ENCODE data around the gene PSMA3.
"Not testable (repeated sequence)": the region's sequence is repeated elsewhere in the genome, so short reads cannot be mapped to it uniquely, and the experiment has no call there.

The PSMA3 gene

DNA sequence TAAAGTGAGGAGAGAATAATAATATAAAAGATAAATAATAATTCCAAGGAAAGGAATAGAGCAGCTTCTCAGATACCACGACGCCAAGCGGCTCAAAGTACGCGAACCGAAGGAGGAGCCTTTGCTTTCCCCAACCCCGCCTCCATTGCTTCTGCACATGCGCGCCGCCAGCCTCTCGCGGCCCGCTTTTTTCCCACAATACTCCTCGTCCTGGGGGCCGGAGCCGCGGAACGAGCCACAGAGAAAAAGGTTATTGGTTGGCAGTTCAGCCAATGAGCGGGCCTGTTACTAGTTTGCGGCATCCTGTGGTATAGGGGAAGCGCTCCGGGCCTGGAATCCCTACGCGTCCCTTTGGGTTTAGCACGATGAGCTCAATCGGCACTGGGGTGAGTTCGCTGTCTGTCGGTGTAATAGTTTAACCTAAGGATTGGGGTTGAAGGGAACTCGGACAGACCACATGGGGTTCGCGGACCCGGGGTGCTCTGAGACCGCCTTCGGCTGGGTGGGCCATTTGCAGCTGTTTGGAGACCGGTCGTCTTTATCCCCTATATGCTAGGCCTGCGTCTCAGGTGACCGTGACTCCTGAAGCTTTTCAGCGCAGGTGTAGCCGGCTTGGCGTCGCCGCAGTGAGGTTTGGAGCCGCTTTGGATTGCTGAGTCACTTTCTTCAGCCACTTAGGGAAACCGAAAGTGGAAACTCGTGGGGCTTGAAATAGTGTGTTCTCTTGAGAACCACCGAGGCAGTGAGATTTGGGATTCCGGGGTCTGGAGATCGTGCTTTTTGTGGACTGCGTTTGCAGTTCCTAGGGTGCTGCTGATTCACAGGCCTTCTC lies at the start of gene PSMA3:
TSS of gene PSMA3 (plus strand) at position 288 of the 832 bp plus-strand sequence. CDS start at position 366, 78 bp downstream.
- DNase-seq = peak; percentile 96 to 99

DNA sequence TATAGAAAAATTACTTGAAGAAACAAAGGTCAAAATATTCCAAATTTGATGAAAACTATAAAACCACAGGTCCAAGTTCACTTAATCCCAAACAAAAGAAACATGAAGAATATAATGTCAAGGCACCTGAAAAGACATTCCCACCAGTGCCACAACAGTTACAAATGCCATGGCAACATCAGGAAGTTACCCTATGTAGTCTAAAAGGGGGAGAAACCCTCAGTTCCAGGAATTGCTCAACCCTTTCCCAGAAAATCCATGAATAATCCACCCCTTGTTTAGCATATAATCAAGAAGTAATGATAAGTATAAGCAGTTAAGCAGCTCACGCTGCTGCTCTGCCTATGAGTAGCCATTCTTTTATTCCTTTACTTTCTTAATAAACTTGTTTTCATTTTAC lies 48.4 kb upstream of the PSMA3 start:
- no peak for DNase-seq

DNA sequence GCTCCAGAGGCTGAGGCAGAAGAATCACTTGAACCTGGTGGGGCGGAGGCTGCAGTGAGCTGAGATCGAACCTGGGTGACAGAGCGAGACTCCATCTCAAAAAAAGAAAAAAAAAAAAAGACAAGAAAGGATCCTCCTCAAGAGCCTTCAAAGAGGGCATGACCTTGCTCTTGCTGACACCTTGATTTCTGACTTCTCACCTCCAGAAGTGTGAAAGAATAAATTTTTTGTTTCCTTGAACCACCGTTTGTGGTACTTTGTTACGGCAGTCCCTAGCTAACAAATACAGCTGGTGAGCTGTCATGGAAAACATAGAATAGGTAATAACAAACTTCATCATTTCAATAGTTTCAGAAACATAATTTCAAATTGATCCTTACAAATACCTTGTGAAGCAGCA lies 46.6 kb upstream of the PSMA3 start:
- DNase-seq = no peak

DNA sequence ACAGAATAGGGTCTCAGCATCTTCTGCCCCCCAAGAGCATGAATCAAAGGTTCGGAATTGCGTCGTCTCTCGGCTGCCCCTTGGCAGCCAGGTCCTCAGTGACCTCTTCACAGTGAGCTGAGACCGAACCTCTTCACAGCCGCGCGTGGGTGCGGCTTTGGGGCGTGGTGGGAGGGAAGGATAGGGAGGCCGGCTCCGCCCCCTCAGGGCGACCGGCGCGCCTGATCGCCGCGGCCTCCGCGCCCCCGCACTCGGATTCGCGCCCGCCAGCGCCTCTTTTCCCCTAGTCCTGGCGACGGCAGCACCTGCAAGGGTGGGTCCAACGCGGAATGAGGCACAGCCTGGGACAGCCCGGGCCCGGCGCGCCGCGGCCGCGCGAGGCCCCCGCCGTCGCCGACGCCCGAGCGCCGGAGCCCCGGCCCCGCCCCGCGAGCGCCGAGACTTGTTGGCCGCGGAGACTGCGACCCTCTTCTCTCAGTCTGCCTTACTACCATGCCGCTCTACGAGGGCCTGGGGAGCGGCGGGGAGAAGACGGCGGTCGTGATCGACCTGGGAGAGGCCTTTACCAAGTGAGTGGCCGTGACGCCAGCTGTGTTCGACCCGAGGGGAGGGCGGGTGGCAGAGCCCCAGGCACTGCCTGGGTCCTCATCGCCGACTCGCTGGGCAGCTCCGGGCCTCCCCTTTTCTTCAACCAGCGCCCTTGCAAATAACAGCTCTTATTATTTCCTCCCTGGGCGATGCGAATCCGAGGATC lies 44.7 kb upstream of the PSMA3 start, which contains the start of gene ACTR10:
TSS of gene ACTR10 (plus strand) at position 424 of the 754 bp plus-strand sequence. CDS start at position 493, 69 bp downstream.
- peak; percentile 77 to 88 for DNase-seq

DNA sequence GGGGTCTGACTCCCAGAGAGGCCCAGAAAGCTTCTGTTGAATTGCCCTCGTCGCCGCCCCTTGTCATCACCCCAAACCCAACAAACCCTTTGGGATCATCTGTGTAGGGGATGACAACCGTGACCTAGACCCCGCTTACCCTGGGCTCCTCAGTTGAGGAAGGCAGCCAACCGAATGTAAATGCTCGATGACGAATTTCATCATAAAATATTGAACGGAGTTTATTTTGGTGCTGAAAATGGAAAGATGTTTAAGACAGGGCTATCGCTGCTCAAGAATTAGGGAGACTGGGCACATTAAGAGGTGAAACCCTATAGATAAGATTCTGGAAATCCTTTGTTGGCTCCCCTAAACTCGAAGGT lies 44.2 kb upstream of the PSMA3 start:
- DNase-seq = no peak

DNA sequence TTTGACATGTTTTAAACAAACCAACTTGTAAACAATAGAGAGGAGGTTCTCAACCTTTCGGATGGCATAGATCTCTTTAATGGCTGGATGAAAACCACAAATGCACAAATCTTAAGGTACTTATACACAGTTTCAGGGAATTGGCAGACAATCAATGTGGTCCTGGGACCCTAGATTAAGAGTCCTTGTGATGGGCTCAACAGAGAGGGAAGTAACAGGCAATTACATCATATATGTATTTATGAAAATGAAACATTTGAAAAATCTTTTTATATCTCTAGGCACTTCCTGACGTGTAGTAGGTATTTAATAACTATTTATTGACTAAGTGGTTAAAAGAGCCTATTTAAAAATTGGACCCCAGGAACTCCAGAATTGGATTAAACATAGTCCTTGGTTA lies 43.8 kb upstream of the PSMA3 start:
- no peak for DNase-seq

DNA sequence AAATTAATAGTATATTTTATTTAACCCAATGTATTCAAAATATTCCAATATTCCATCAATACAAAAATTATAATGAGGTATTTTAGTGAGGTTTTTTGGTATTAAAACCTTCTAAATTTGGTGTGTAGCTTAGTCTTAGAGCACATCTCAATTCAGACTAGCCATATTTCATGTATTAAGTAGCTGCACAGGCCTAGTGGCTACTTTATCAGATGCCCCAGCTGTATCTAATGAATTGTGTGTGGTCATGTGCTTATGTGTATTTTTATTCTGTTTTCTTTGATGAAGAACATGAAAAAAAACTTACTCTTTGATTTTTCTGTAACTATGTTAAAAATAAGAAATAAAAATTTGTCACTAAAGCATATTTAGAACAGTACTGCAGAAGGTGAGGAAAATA lies 31.5 kb upstream of the PSMA3 start:
- no peak for DNase-seq

DNA sequence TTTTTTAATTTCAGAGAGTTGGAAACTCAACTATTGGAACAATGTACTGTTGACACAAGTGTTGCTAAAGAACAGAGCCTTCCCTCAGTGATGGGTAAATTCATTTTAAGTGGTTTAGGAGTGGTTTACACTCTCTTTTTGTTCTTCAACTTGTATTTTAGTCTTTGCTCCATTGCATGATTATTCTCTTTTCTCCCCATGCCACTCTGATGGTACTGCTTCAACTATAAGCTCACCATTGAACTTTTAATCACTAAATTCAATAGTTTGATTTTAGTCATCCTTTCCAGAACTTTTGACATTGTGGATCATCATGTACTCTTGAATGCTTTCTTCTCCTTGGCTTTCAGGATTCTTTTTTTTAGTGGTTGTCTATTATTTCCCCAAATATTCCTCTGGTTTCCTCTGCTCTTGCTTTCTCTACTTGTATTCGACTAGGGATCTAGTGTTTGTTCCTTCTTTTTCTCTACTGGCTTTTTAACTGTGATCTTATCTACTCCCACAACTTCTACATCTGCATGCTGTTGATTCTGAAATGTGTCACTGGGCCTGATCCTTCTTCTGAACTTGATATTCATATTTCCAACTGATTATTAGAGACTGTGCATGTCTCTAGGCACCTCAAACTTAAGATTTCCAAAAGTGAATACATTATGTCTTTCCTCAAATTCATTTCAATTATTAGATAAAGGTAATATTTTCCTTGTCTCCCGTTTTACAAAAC lies 29.3 kb upstream of the PSMA3 start:
- no peak for DNase-seq

DNA sequence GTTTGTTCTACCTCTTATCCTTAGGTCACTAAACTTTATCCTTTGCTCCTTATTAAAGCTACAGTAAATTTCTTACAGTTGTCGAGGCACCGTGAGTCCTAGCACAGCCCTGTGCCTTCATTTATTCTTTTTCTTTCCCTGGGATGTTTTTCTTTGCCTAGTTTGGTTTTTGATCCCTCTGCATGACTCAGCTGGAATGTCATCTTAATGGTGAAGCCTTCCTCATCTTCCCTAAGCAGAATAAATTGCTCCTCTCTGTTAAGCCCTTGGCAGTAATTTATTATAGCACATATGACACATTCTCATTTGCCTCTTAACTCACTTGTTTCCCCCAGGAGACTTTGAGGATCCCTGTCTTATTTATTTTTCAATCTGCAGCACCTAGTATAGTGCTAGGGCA lies 28.1 kb upstream of the PSMA3 start:
- DNase-seq = no peak

DNA sequence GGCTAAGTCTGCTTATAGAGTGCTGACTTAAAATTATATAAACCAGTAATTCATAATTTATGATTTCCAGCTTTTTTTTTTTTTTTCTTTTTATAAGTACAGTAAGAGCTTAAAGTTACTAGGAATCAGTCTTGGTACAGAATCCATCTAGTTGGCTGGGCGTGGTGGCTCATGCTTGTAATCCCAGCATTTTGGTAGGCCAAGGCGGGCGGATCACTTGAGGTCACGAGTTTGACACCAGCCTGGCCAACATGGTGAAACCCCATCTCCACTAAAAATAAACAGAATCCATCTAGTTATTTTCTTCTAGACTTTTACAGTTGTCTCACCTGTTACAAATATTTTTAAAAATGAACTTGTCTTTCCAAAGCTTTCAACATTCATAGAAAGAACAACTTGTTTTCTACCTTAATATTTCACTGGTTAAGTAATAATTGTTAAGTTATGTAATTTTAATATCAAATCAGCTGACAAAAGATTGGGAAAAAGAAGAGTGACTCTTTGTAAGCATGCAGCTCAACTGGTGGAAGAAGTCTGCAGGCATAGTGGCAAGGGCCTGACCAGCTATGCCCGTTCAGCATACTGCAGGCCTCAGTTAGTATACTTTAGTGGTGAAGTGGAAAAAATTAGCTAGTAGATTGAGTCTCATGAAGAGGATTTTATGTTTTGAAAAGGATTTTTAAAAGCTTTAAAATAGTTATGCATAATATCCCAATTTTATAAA lies 17.4 kb upstream of the PSMA3 start:
- no peak for DNase-seq

DNA sequence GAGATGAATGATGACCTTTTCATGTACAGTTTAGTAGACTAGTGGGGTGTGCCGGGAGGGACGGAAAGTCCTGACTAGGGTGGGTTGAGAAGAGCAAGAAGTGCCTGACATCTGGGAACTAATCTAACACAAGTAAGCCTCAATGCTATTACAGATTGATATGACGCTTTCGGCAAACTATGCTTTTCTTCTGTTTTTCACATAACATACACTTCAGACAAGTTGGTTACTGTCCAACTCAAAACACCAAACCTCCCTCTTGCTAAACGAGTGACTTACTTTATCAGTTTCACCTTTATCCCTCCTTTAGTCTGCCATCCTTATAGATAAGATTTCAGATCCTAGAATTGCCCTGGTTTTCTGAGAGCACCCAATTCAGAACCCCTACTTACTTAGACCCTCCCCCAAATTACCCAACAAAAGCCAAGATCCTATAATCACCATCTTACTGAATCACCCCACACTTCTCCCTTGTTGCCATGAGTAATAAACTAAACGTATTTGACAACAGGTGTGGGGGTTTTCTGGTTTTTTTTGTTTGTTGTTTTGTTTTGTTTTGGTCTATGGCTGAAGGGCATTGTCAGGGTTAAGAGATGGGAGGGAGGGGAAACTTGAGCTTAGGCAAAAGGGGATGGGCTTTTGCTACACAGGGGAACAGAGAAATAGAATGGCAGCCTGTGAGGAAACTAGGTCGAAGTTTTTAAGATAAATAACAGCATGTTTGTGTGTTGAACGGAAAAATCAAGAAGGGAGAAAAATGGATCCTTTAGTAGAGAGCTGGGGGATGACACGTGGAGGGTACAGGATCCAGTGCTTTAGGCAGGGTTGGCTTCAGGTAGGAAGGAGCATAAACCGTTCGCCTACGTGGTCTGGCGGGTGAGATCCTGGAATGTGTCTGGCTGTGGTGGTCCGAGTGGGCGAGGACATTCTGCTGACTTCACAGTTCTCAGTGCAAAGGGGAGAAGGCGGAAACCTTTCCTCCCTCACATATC lies 6.1 kb upstream of the PSMA3 start:
- no peak for DNase-seq

DNA sequence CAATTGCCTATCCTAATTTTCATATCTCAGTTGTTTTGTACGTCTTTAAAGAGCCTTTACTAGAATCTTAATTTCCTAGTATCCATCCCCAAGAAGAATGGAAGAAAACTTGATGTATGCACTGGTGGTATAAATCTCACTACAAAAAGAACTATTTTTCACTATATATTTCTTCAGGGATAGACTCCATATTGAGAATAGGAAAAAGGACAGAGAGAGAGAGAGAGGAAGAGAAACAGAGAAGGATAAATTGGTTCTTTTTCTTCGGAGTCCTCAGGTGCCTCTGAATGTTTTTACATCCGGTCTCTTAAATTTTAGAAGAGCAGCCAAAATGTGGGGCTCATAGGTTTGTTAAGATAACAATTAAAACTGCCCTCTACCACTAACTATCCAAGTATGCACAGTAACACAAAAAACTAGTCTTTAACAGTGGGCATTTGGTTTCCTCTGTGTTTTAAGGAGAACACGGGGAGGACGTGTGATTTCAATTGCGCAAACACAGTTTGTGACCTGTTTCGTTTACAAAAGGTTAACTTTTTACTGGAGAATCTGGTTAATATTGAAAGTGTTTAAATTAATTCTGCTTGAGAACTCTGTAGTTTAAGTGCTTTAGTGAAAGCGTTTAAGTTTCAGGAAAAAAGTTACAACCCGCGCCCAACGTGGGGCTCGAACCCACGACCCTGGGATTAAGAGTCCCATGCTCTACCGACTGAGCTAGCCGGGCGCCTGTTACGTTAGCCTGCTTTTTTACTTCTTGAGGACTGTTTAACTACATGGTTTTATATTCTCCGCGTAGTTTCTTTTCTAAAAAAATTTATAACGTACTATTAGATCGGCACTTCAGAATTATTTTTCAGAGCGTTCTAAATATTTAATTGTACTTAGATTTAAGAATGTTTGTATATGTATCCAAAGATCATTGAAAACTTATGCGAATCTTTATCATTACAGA lies 5.1 kb upstream of the PSMA3 start:
- peak; percentile 58 to 62 for DNase-seq

DNA sequence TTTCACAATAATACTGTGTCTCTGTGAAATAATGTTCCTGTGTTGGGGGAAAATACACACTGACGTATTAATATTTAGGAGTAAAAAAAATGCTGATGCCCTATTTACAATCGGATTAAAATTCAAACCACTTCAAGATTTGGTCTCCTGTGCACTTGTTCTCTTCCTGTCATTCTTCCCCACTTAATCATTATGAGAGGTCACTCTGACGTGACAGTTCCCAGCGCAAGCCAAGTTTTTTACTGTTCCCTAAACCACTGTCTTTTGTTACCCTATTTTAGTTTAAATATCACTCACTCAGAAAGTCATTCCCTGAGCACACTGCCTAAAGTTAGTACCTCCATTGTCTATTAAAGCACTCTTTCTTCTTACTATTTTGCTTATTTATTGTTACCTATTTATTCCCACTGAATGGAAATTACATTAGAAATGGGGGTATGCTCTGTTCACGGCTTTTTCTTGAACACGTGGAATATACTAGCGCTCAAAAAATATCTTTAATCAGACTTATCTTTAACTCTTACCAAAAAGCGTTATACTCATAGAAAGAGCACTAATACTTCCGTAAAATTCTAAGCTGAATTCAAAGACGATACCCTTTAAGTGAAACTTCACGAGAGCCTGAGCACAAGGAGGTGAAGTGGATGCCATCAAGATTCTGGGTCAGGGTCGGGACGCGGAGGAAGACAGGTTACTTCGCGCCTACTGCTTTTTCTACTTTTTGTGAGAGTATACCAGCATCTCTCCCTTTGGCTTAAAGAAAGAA lies 670 bp upstream of the PSMA3 start:
- peak; percentile 34 to 74 for DNase-seq

DNA sequence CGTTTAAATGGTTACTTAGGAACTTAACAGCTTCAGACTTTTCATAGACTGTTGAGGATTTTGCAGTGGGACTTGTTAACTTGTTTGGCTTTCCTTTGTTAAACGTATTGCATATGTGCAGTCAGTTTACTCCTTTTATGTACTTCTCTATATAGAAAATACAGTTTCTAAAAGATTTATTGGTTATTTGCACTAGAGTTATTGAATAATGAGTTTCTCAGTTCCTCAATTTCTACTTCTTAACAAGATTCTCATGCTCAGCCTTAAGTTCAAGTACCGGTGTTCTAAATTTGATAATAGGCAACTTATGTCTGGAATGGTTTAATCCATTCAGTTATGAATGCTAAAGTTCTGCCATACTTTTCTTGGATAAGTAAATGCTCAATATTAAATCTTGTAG lies 919 bp downstream of the PSMA3 start:
- no peak for DNase-seq

DNA sequence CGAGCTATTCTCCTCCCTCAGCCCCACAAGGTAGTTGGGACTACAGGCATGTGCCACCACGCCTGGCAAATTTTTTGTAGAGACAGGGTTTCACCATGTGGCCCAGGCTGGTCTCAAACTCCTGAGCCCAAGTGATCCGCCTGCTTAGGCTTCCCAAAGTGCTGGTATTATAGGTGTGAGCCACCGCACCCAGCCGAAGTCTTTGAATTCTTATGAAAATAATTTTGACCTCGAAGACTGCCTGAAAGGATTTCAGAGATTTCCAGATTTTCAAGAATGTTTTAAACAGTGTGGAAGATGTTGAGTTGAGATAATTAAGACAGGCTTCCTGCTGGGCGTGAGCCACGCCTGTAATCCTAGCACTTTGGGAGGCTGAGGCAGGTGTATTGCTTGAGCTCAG lies 5.0 kb downstream of the PSMA3 start:
- no peak for DNase-seq

DNA sequence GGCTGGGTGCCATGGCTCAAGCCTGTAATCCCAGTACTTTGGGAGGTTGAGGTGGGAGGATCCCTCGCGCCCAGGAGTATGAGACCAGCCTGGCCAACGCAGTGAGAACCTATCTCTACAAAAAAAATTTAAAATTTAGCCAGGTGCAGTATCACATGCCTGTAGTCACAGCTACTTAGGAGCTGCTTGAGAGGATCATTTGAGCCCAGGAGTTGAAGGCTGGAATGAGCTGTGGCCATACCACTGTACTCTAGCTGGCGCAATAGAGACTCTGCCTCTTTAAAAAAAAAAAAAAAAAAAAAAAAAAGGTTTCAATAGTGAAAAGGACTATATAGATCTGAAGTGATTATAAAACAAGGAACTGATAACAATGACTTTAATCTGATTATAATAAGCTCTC lies 13.5 kb downstream of the PSMA3 start:
- DNase-seq = no peak

DNA sequence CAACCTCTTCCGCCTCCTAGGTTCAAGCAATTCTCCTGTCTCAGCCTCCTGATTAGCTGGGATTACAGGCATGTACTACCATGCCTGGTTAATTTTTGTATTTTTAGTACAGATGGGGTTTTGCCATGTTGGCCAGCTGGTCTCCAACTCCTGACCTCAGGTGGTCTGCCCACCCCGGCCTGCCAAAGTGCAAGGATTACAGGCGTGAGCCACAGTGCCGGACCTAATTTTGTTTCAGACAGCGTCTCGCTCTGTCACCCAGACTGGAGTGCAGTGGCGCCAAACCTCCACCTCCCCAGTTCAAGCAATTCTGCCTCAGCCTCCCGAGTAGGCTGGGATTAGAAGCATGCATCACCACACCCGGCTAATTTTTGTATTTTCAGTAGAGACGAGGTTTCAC lies 17.4 kb downstream of the PSMA3 start:
- not testable (repeated sequence) for DNase-seq

DNA sequence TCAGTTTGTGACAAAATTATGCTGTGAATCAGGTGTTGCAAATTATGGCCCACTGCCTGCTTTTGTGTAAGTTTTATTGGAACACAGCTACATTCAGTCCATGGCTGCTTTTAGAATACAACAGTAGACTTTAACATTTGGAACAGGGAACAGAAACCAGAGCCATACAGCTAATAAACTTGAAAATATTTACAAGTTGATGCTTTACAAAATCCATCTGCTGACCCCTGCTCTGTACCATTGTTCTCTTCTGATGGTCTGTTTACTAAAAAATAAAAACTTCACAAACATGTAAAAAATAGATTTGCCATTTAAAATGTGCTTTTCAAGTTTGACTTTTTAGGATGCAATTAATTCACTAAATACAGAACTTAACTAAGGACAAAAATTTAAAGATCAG lies 20.8 kb downstream of the PSMA3 start:
- no peak for DNase-seq

DNA sequence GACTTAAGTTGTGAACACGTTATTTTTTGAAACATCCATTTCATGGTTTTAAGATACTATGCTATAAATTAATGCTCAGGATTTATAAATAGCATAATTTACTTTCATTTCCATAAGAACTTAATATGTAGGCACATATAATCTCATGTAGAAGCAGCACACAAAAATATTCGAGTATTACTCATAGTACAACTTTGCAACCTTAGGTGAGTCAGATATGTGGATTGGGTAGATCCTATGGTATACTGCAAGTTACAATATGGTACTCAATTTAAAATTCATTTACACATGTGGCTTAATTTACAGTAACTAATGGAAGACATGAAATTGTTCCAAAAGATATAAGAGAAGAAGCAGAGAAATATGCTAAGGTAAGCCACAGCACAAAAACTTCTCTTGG lies 26.0 kb downstream of the PSMA3 start:
- DNase-seq = no peak
